Neuron (in vitro differentiated cells): ENCODE data around the gene TPSB2.

Experiments used
- H2AFZ ChIP-seq: one replicate; pipeline ENCODE4 v1.6.1; 2013; ENCODE audit warnings: low read depth, mild to moderate bottlenecking, inconsistent platforms, low read length, moderate library complexity
- H3K27me3 ChIP-seq: one replicate; pipeline ENCODE4 v1.6.1; 2013; ENCODE audit warnings: low read length; ENCODE audit not compliant: insufficient read depth
- H3K36me3 ChIP-seq: one replicate; pipeline ENCODE4 v1.6.1; 2013; ENCODE audit warnings: low read length; ENCODE audit not compliant: insufficient read depth
- H3K4me1 ChIP-seq: one replicate; pipeline ENCODE4 v1.6.1; 2013; ENCODE audit warnings: low read length; ENCODE audit not compliant: insufficient read depth
- H3K4me3 ChIP-seq: 2 replicates; pipeline ENCODE4 v1.5.1; 2013; ENCODE audit warnings: mild to moderate bottlenecking, low read length, moderate library complexity
- H3K9me3 ChIP-seq: one replicate; pipeline ENCODE4 v1.6.1; 2013; ENCODE audit warnings: low read length

The TPSB2 gene

DNA sequence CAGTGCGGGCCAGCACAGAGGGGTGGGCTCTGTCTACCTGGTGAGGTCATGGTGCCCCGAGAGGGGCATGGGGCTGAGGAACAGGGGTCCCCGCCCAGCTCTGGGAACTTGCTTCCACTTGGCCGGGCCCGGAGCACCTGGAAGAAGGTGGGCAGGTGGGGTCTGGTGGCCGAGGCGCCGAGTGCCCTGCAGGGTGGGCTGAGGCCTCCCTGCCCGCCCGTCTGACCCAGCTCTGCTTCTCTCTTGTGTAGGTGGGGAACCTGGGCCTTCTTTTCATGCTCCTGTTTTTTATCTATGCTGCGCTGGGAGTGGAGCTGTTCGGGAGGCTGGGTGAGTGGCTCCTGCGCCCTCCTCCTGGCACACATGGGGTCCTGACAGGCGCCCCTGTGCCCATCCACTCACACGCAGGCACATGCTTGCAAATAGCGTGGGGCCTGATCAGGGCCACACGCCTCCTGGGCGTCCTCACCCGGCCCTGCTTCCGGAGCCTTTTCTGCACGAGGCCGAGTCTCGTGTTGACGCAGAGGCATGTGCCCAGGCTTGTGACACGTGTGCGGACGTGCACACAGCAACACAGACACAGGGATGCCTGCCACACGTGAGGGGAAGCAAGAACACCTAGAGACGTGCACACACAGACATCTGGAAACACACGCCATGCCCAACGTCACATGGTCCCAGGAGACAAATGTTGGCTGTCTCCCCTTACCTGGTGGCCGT lies 13.1 kb downstream of the TPSB2 start:
- H3K36me3 ChIP-seq, result peaks cover 10% of the 10 kb centered on the region
- no peak overlapping the region for H2AFZ ChIP-seq
- no peaks in the 10 kb centered on the region for H3K27me3 ChIP-seq
- H3K4me1 ChIP-seq, result no peaks in the 10 kb centered on the region
- H3K4me3 ChIP-seq, result no peak overlapping the region
- no peaks in the 10 kb centered on the region for H3K9me3 ChIP-seq

- Histone ChIP-seq H3K4me3 (no peak overlapping the region), H3K36me3 (peaks cover 13% of the 10 kb centered on the region), H2AFZ (no peak overlapping the region), H3K27me3 (no peaks in the 10 kb centered on the region), H3K9me3 (no peaks in the 10 kb centered on the region), H3K4me1 (no peaks in the 10 kb centered on the region)
Observed at GRCh38 chr16:1216296-1216619, 13.7 kb downstream of the TPSB2 start.

- Histone ChIP-seq H2AFZ (no peak overlapping the region), H3K4me1 (no peaks in the 10 kb centered on the region), H3K4me3 (no peak overlapping the region), H3K27me3 (no peaks in the 10 kb centered on the region), H3K9me3 (no peaks in the 10 kb centered on the region), H3K36me3 (peaks cover 13% of the 10 kb centered on the region)
Observed at GRCh38 chr16:1215574-1216295, 14.2 kb downstream of the TPSB2 start.

GRCh38 chr16:1214719-1215118 lies 15.3 kb downstream of the TPSB2 start:
- no peaks in the 10 kb centered on the region for H3K9me3 ChIP-seq
- H2AFZ ChIP-seq, result no peak overlapping the region
- H3K36me3 ChIP-seq, result peaks cover 15% of the 10 kb centered on the region
- no peak overlapping the region for H3K4me3 ChIP-seq
- no peaks in the 10 kb centered on the region for H3K4me1 ChIP-seq
- H3K27me3 ChIP-seq, result no peaks in the 10 kb centered on the region

DNA sequence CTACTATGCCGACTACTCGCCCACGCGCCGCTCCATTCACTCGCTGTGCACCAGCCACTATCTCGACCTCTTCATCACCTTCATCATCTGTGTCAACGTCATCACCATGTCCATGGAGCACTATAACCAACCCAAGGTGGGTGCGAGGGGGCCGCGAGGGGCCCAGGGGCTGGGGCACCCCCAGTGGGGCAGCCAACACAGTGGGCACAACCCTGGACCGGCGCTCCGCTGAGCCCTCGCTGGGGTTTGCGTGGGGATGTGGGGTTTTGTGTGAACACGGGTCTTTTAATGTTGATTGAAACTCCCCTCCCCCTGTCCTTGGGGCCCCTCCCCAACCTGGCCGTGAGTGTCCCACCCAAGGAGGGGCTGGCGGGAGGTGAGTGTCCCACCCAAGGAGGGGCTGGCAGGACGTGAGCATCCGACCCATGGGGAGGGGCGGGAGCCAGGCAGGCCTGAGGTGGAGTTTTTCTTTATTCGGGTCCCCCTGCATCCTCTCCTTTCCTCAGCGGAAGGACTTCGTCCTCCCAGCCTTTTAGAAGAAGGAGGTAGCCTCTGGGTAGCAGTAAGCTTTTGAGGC lies 16.1 kb downstream of the TPSB2 start:
- peaks cover 20% of the 10 kb centered on the region for H3K36me3 ChIP-seq
- no peaks in the 10 kb centered on the region for H3K27me3 ChIP-seq
- no peaks in the 10 kb centered on the region for H3K4me1 ChIP-seq
- no peak overlapping the region for H3K4me3 ChIP-seq
- H3K9me3 ChIP-seq, result no peaks in the 10 kb centered on the region
- H2AFZ ChIP-seq, result no peak overlapping the region

- Histone ChIP-seq H2AFZ (no peak overlapping the region), H3K27me3 (no peaks in the 10 kb centered on the region), H3K4me3 (no peak overlapping the region), H3K4me1 (no peaks in the 10 kb centered on the region), H3K36me3 (peaks cover 19% of the 10 kb centered on the region), H3K9me3 (no peaks in the 10 kb centered on the region)
Observed at GRCh38 chr16:1213231-1213630, 16.8 kb downstream of the TPSB2 start.

DNA sequence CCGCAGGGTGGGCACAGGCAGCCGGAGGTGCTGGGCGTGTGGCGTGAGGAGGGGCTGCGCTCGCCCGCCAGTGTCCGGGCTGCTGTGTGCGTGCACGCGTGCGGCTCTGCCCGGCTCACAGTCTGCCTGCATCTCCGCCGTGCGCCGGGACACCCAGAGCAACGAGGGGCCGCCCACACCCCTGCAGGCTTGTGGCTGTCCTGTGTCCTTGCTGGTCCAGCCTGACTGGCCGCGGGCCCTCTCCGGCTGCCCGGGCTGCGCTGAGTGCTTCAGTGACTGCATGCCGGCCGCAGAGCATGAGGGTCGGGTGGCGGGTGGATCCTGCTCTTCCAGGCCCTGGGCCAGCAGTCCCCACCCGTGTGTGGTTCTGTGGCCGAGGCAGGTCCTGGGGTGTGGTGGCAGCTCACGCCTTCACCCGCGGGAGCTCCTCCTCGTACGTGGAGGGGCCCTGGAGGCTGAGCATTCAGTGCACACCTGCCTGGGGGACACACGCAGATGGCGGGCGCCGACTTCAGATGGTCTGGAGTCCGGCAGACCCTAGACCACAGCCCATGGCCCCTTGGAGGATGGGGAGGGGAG lies 17.3 kb downstream of the TPSB2 start:
- H3K9me3 ChIP-seq, result no peaks in the 10 kb centered on the region
- H3K4me1 ChIP-seq, result no peaks in the 10 kb centered on the region
- no peaks in the 10 kb centered on the region for H3K27me3 ChIP-seq
- H3K4me3 ChIP-seq, result no peak overlapping the region
- peaks cover 15% of the 10 kb centered on the region for H3K36me3 ChIP-seq
- H2AFZ ChIP-seq, result no peak overlapping the region

DNA sequence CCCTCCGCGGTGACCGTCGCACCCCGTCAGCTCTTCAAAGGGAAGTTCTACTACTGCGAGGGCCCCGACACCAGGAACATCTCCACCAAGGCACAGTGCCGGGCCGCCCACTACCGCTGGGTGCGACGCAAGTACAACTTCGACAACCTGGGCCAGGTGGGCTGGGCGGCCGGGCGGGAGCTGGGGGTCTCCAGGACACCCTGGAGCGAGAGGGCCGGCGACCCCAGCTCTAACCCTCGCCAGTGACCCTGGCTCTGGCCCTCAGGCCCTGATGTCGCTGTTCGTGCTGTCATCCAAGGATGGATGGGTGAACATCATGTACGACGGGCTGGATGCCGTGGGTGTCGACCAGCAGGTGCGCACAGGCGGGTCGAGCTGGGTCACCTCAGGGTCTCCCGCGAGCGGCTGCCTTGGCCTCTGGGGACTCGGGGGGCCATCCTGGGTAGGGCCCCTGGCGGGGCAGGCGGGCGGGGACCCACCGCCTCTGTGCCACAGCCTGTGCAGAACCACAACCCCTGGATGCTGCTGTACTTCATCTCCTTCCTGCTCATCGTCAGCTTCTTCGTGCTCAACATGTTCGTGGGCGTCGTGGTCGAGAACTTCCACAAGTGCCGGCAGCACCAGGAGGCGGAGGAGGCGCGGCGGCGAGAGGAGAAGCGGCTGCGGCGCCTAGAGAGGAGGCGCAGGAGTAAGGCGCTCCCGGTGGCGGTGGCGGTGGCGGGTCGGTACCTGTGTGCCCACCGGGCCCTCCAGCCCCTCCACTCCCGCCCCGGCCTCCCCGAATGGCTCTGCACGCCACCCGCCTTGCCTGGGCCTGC lies 18.3 kb downstream of the TPSB2 start:
- Histone ChIP-seq H3K27me3 (no peaks in the 10 kb centered on the region), H3K9me3 (no peaks in the 10 kb centered on the region), H3K4me1 (no peaks in the 10 kb centered on the region), H2AFZ (no peak overlapping the region), H3K4me3 (no peak overlapping the region), H3K36me3 (peaks cover 15% of the 10 kb centered on the region)

DNA sequence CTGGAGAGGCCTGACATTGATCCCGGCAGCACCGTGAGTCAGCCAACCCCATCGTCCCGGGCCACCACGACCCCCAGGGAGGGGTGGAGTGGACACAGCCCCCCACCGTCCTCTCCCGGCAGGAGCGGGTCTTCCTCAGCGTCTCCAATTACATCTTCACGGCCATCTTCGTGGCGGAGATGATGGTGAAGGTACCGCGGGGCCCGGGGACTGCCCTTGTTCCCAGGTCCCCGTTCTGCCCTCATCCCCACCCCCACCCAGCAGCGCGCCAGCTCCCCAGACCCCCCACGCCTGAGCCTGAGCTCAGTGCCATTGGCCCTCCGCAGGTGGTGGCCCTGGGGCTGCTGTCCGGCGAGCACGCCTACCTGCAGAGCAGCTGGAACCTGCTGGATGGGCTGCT lies 19.5 kb downstream of the TPSB2 start:
- Histone ChIP-seq H3K4me3 (no peak overlapping the region), H3K27me3 (no peaks in the 10 kb centered on the region), H3K9me3 (no peaks in the 10 kb centered on the region), H3K36me3 (peaks cover 15% of the 10 kb centered on the region), H3K4me1 (no peaks in the 10 kb centered on the region), H2AFZ (no peak overlapping the region)

- Histone ChIP-seq H3K4me1 (no peaks in the 10 kb centered on the region), H2AFZ (no peak overlapping the region)
Observed at GRCh38 chr16:1209081-1209480, 20.9 kb downstream of the TPSB2 start.

GRCh38 chr16:1208239-1208830 lies 21.6 kb downstream of the TPSB2 start:
- Histone ChIP-seq H3K4me1 (no peaks in the 10 kb centered on the region), H3K4me3 (no peak overlapping the region), H3K36me3 (peaks cover 15% of the 10 kb centered on the region), H3K27me3 (no peaks in the 10 kb centered on the region), H3K9me3 (no peaks in the 10 kb centered on the region), H2AFZ (no peak overlapping the region)

More at GRCh38 chr16:1209081-1209480, 20.9 kb downstream of the TPSB2 start:
- Histone ChIP-seq H3K4me3 (no peak overlapping the region), H3K36me3 (peaks cover 15% of the 10 kb centered on the region), H3K27me3 (no peaks in the 10 kb centered on the region), H3K9me3 (no peaks in the 10 kb centered on the region)

DNA sequence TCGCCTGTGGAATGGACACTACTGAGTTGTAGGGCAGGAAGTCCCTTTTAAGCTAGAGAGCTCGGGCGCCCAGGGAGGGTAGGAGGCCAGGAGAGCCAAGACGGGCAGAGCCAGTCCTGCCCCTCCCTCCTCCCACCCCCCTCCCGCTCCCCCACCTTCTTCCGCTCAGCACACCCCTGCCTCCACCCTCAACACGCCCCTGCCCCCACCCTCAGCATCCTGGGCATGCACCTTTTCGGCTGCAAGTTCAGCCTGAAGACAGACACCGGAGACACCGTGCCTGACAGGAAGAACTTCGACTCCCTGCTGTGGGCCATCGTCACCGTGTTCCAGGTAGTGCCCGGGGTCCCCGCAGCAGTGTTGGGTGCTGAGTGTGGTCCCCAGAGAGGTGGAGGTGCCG lies 23.2 kb downstream of the TPSB2 start:
- H3K4me1 ChIP-seq, result no peaks in the 10 kb centered on the region
- H2AFZ ChIP-seq, result no peak overlapping the region
- peaks cover 15% of the 10 kb centered on the region for H3K36me3 ChIP-seq
- H3K27me3 ChIP-seq, result no peaks in the 10 kb centered on the region
- H3K9me3 ChIP-seq, result no peaks in the 10 kb centered on the region
- no peak overlapping the region for H3K4me3 ChIP-seq
